ENCODE results near the gene ETNPPL.

DNA sequence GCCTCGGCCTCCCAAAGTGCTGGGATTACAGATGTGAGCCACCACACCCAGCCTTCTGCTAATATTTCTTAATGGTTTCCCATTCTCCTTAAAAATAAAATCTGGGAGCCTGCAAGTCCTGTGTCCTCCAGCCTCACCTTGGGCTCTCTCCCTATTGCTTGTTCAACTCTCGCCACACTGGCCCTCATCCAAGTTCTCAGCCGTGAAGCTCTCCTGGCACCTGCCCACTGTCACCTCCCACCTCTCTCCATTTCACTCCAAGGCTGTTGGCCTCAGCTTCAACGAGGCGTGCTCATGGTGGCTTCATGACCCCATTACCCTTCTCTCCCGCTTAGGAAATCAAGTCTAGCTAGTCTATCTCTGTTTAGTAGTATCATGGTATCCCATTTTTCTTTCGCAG lies 9.5 kb upstream of the ETNPPL start:
- TF ChIP-seq EP300 (conservative IDR thresholded peaks at IDR 0.05; ENCODE audit: poor library complexity, severe bottlenecking) (no peak), TAF1 (IDR thresholded peaks at IDR 0.05; ENCODE audit: low read depth) (no peak), EZH2 (IDR thresholded peaks at IDR 0.05; ENCODE audit: borderline replicate concordance, insufficient read depth, low read length, poor library complexity, severe bottlenecking) (no peak), POLR2AphosphoS5 (IDR thresholded peaks at IDR 0.05) (no peak)
- TF ChIP-seq, protein P1, sequence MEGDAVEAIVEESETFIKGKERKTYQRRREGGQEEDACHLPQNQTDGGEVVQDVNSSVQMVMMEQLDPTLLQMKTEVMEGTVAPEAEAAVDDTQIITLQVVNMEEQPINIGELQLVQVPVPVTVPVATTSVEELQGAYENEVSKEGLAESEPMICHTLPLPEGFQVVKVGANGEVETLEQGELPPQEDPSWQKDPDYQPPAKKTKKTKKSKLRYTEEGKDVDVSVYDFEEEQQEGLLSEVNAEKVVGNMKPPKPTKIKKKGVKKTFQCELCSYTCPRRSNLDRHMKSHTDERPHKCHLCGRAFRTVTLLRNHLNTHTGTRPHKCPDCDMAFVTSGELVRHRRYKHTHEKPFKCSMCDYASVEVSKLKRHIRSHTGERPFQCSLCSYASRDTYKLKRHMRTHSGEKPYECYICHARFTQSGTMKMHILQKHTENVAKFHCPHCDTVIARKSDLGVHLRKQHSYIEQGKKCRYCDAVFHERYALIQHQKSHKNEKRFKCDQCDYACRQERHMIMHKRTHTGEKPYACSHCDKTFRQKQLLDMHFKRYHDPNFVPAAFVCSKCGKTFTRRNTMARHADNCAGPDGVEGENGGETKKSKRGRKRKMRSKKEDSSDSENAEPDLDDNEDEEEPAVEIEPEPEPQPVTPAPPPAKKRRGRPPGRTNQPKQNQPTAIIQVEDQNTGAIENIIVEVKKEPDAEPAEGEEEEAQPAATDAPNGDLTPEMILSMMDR (IDR thresholded peaks at IDR 0.05; ENCODE audit: poor library complexity, severe bottlenecking), result no peak

Data from neural cell (in vitro differentiated cells).